ENCODE measurements around the gene LCP1.
"Not testable (repeated sequence)": the region's sequence is repeated elsewhere in the genome, so short reads cannot be mapped to it uniquely, and the experiment has no call there.

The LCP1 gene, protein sequence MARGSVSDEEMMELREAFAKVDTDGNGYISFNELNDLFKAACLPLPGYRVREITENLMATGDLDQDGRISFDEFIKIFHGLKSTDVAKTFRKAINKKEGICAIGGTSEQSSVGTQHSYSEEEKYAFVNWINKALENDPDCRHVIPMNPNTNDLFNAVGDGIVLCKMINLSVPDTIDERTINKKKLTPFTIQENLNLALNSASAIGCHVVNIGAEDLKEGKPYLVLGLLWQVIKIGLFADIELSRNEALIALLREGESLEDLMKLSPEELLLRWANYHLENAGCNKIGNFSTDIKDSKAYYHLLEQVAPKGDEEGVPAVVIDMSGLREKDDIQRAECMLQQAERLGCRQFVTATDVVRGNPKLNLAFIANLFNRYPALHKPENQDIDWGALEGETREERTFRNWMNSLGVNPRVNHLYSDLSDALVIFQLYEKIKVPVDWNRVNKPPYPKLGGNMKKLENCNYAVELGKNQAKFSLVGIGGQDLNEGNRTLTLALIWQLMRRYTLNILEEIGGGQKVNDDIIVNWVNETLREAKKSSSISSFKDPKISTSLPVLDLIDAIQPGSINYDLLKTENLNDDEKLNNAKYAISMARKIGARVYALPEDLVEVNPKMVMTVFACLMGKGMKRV

GRCh38 chr13:46181840-46182490, at the start of gene LCP1:
TSS of gene LCP1 (minus strand) at chr13:46182177. CDS start at chr13:46159662, 22,515 bp downstream.
- Histone ChIP-seq H3K4me1 (ENCODE audit: insufficient read depth, low read length) (peaks cover 3% of the 10 kb centered on the region; the same call in 1 of the 2 replicates), H3K9ac (ENCODE audit: low read depth, low read length) (peak within 1 kb of the TSS; percentile 5; the same call in 1 of the 2 replicates), H3K9me3 (ENCODE audit: control insufficient read depth, insufficient read depth, low read length) (no peaks in the 10 kb centered on the region), H3K36me3 (ENCODE audit: insufficient read depth, low read length) (no peaks in the 10 kb centered on the region)

DNA sequence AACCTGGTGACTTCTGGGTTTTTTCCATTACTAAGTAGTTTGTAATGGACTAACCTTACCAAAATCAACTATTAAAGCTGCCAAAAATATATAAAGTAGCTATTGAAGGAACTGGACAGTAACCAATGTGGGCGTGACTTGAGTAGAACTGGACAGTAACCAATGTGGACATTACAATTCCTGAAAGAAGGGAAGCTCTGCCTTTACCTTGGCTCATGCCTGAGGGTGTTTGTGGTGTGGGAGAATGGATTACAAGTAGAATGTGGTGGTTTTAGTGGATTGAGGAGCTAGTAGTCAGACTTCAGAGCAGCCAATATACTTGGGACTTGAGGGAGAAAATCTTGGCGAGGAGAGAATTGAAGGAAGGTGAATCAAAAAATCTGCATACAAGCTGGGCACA, 47.3 kb upstream of the LCP1 start:
- Histone ChIP-seq H3K9me3 (ENCODE audit: control insufficient read depth, insufficient read depth, low read length) (peaks cover 2% of the 10 kb centered on the region; the same call in 1 of the 2 replicates), H3K9ac (ENCODE audit: low read depth, low read length) (no peak overlapping the region), H3K4me1 (ENCODE audit: insufficient read depth, low read length) (no peaks in the 10 kb centered on the region), H3K36me3 (ENCODE audit: insufficient read depth, low read length) (no peaks in the 10 kb centered on the region)

- not testable (repeated sequence) for H3K9me3 ChIP-seq (ENCODE audit: control insufficient read depth, insufficient read depth, low read length); H3K36me3 ChIP-seq (ENCODE audit: insufficient read depth, low read length); H3K9ac ChIP-seq (ENCODE audit: low read depth, low read length); H3K4me1 ChIP-seq (ENCODE audit: insufficient read depth, low read length)
Observed at GRCh38 chr13:46220234-46220633, 38.3 kb upstream of the LCP1 start.

GRCh38 chr13:46214741-46215140, 32.8 kb upstream of the LCP1 start:
- not testable (repeated sequence) for H3K4me1 ChIP-seq (ENCODE audit: insufficient read depth, low read length); H3K9ac ChIP-seq (ENCODE audit: low read depth, low read length); H3K36me3 ChIP-seq (ENCODE audit: insufficient read depth, low read length); H3K9me3 ChIP-seq (ENCODE audit: control insufficient read depth, insufficient read depth, low read length)

DNA sequence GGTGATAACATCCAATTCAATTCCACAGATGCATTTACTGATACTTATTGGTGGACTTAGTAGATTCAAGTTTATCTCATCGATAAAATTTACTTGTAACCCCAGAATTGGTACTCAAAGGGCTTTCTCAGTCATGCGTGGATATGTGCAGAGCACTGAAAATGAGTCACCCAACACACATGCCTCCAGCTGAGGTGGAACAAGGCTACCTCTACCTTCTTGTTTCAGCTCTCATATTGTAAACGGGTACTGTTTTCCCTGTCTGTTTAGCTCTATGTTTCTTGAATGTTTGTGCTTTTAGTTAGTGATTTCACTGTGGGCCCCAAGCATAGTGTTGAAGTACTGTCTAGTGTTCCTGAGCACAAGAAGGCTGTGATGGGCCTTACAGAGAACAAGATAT, 31.3 kb upstream of the LCP1 start:
- Histone ChIP-seq H3K9ac (ENCODE audit: low read depth, low read length) (no peak overlapping the region), H3K4me1 (ENCODE audit: insufficient read depth, low read length) (no peaks in the 10 kb centered on the region), H3K36me3 (ENCODE audit: insufficient read depth, low read length) (no peaks in the 10 kb centered on the region), H3K9me3 (ENCODE audit: control insufficient read depth, insufficient read depth, low read length) (no peaks in the 10 kb centered on the region)

DNA sequence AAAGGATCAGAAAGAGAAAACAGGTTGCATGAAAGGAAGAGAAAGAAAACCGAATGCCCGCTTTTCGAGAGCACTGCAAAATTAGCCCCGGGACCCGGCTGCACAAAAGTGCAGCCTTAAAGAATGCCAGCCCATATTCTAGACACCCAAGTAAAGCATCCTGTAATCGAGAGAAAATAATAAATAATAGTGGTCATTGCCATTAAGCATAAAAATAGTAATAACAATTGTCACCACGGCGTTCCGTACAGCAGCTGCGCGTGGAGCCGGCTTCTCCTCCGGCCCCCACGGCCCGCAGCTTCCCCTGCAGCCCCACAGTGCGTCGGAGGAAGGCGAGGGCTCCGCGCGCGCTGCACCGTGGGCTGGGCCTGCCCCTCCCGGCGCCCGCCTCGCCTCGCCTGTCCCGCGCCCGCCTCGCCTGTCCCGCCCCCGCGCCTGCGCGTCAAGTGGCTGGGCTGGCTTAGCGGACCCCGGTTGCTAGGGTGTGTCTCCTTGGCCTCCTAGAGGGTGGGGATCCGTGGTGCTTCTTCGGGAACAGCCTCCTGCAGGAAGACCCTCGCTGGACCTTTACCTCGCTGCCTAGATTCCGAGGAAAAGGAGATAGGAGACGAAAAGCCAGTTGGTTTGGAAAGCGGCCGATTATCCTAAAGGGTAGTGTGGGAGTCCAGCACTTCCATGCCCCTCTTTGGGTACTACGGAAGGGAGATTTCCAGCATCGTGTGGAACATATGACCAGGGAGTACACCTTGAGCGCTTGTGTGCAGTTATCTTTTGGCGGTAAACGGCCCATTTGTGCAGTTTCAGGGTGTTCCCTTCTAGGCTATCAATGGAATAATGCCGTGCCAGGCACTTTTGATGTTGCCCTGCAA, 29.7 kb upstream of the LCP1 start, which contains the start of gene LRRC63:
LRRC63 (plus strand) TSS at position 446 of the 869 bp plus-strand sequence. CDS start 1,107 bp downstream, outside the sequence.
- peak within 1 kb of the TSS; percentile 72; the same call in 1 of the 2 replicates for H3K9ac ChIP-seq (ENCODE audit: low read depth, low read length)
- no peaks in the 10 kb centered on the region for H3K9me3 ChIP-seq (ENCODE audit: control insufficient read depth, insufficient read depth, low read length)
- H3K36me3 ChIP-seq (ENCODE audit: insufficient read depth, low read length), result no peaks in the 10 kb centered on the region
- H3K4me1 ChIP-seq (ENCODE audit: insufficient read depth, low read length), result no peaks in the 10 kb centered on the region

GRCh38 chr13:46211116-46211482, 29.1 kb upstream of the LCP1 start:
- Histone ChIP-seq H3K4me1 (ENCODE audit: insufficient read depth, low read length) (no peaks in the 10 kb centered on the region), H3K36me3 (ENCODE audit: insufficient read depth, low read length) (no peaks in the 10 kb centered on the region), H3K9me3 (ENCODE audit: control insufficient read depth, insufficient read depth, low read length) (no peaks in the 10 kb centered on the region), H3K9ac (ENCODE audit: low read depth, low read length) (peak overlapping the region; percentile 72; the same call in 1 of the 2 replicates)

GRCh38 chr13:46210362-46211083, 28.5 kb upstream of the LCP1 start:
- 0 out of 2 replicates have a peak overlapping the region, but pooled peaks have one; percentile 72 for H3K9ac ChIP-seq (ENCODE audit: low read depth, low read length)
- H3K4me1 ChIP-seq (ENCODE audit: insufficient read depth, low read length), result no peaks in the 10 kb centered on the region
- no peaks in the 10 kb centered on the region for H3K9me3 ChIP-seq (ENCODE audit: control insufficient read depth, insufficient read depth, low read length)
- H3K36me3 ChIP-seq (ENCODE audit: insufficient read depth, low read length), result no peaks in the 10 kb centered on the region

- H3K36me3 ChIP-seq (ENCODE audit: insufficient read depth, low read length), result no peaks in the 10 kb centered on the region
- H3K9me3 ChIP-seq (ENCODE audit: control insufficient read depth, insufficient read depth, low read length), result no peaks in the 10 kb centered on the region
- no peaks in the 10 kb centered on the region for H3K4me1 ChIP-seq (ENCODE audit: insufficient read depth, low read length)
- H3K9ac ChIP-seq (ENCODE audit: low read depth, low read length), result no peak overlapping the region
Observed at GRCh38 chr13:46207828-46208227, 25.9 kb upstream of the LCP1 start.

GRCh38 chr13:46206143-46206542, 24.2 kb upstream of the LCP1 start:
- Histone ChIP-seq H3K36me3 (ENCODE audit: insufficient read depth, low read length) (no peaks in the 10 kb centered on the region), H3K4me1 (ENCODE audit: insufficient read depth, low read length) (no peaks in the 10 kb centered on the region), H3K9me3 (ENCODE audit: control insufficient read depth, insufficient read depth, low read length) (no peaks in the 10 kb centered on the region), H3K9ac (ENCODE audit: low read depth, low read length) (no peak overlapping the region)

GRCh38 chr13:46202966-46203365, 21.0 kb upstream of the LCP1 start:
- H3K4me1 ChIP-seq (ENCODE audit: insufficient read depth, low read length), result no peaks in the 10 kb centered on the region
- no peaks in the 10 kb centered on the region for H3K36me3 ChIP-seq (ENCODE audit: insufficient read depth, low read length)
- H3K9ac ChIP-seq (ENCODE audit: low read depth, low read length), result no peak overlapping the region
- H3K9me3 ChIP-seq (ENCODE audit: control insufficient read depth, insufficient read depth, low read length), result no peaks in the 10 kb centered on the region

- Histone ChIP-seq H3K9me3 (ENCODE audit: control insufficient read depth, insufficient read depth, low read length) (no peaks in the 10 kb centered on the region), H3K9ac (ENCODE audit: low read depth, low read length) (no peak overlapping the region), H3K36me3 (ENCODE audit: insufficient read depth, low read length) (no peaks in the 10 kb centered on the region), H3K4me1 (ENCODE audit: insufficient read depth, low read length) (no peaks in the 10 kb centered on the region)
Observed at GRCh38 chr13:46202188-46202795, 20.3 kb upstream of the LCP1 start.

DNA sequence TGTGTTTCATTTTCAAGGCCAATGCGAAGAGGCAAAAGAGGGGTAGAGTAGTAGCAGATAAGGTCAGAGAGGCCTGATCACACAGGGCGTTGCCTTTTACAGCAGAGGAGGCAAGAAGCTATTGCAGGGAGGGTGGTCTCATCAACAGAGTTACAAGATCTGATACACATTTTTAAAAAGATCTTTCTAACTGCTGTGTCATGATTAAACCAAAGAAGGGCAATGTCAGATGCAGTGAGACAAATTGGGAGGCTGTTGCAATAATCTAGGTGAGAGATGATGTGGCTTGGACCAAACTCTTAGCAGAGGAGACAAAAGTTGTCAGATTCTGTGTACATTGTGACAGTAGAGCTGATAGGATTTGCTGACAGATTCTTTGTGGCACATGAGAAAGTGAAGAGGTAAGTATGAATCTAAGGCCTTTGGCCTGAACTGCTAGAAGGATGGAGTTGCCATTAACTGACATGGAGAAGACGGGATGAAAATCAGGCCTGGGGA, 16.8 kb upstream of the LCP1 start:
- H3K4me1 ChIP-seq (ENCODE audit: insufficient read depth, low read length), result no peaks in the 10 kb centered on the region
- H3K36me3 ChIP-seq (ENCODE audit: insufficient read depth, low read length), result no peaks in the 10 kb centered on the region
- no peaks in the 10 kb centered on the region for H3K9me3 ChIP-seq (ENCODE audit: control insufficient read depth, insufficient read depth, low read length)
- no peak overlapping the region for H3K9ac ChIP-seq (ENCODE audit: low read depth, low read length)
